ENCODE measurements around the gene ATG7.

The ATG7 gene

GRCh38 chr3:11283139-11283475 is 10.9 kb downstream of the ATG7 start:
- no peak for TF ChIP-seq CTCF (IDR thresholded peaks at IDR 0.05)
- no peak for DNase-seq (ENCODE audit: low spot score)
- Histone ChIP-seq H3K4me3 (no peak overlapping the region), H3K27ac (peak overlapping the region in 1 of 2 donors; percentile 46)

- H3K27ac ChIP-seq, result no peak overlapping the region
- no peak overlapping the region for H3K4me3 ChIP-seq
- no peak for DNase-seq (ENCODE audit: low spot score)
- TF ChIP-seq CTCF (IDR thresholded peaks at IDR 0.05), result no peak
Measured at GRCh38 chr3:11284011-11284410, 11.8 kb downstream of the ATG7 start.

- no peak for TF ChIP-seq CTCF (IDR thresholded peaks at IDR 0.05)
- DNase-seq (ENCODE audit: low spot score), result no peak
- H3K4me3 ChIP-seq, result no peak overlapping the region
- no peak overlapping the region for H3K27ac ChIP-seq
Measured at GRCh38 chr3:11285471-11285870, 13.3 kb downstream of the ATG7 start.

GRCh38 chr3:11287404-11287803 is 15.2 kb downstream of the ATG7 start:
- H3K27ac ChIP-seq, result peak overlapping the region; percentile 51 to 82
- TF ChIP-seq CTCF (IDR thresholded peaks at IDR 0.05), result no peak
- no peak overlapping the region for H3K4me3 ChIP-seq
- DNase-seq (ENCODE audit: low spot score), result no peak

- no peak for TF ChIP-seq CTCF (IDR thresholded peaks at IDR 0.05)
Measured at GRCh38 chr3:11288021-11288491, 15.9 kb downstream of the ATG7 start.

GRCh38 chr3:11288786-11289637 is 16.8 kb downstream of the ATG7 start:
- TF ChIP-seq CTCF (IDR thresholded peaks at IDR 0.05), result no peak
- peak overlapping the region; percentile 69 to 82 for H3K27ac ChIP-seq
- no peak for DNase-seq (ENCODE audit: low spot score)
- peak overlapping the region; percentile 49 for H3K4me3 ChIP-seq

More at GRCh38 chr3:11288021-11288491, 15.9 kb downstream of the ATG7 start:
- Histone ChIP-seq H3K4me3 (no peak overlapping the region), H3K27ac (peak overlapping the region; percentile 69 to 82)
- no peak for DNase-seq (ENCODE audit: low spot score)

- DNase-seq (ENCODE audit: low spot score), result no peak
- TF ChIP-seq CTCF (IDR thresholded peaks at IDR 0.05), result no peak
- Histone ChIP-seq H3K27ac (peak overlapping the region; percentile 69 to 82), H3K4me3 (no peak overlapping the region)
Measured at GRCh38 chr3:11289864-11290263, 17.7 kb downstream of the ATG7 start.

Data from coronary artery (tissue), 2 donors.